ENCODE data around the gene IFNL4. TPM values are rescaled to one million over a fixed set of nuclear protein-coding genes. Genes with fewer than 3 reads are reported as not detected.

Gene IFNL4
- total and polyA plus RNA-seq, 9 of the 15 experiments (the other 6 are each of a cell fraction or from before 2014, with no cell fraction given) = not detected

DNA sequence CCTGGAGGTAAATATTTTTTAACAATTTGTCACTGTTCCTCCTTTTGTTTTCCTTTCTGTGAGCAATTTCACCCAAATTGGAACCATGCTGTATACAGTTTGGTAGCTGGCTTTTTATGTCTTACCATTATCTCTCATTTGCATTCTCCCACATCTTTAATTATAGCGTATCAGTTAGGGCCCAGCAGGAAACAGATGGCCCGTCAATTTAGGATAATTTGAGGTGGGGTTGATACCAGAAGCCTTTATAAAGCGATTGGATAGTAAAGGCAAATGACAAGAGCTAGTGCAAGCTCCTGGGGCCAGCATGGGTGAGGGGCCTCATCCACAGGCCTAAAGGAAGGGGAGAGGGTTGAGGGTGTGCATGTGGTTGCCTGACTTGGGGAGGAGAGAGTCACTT is 3.8 kb upstream of the IFNL4 start (continued):
- TF ChIP-seq, protein P1, sequence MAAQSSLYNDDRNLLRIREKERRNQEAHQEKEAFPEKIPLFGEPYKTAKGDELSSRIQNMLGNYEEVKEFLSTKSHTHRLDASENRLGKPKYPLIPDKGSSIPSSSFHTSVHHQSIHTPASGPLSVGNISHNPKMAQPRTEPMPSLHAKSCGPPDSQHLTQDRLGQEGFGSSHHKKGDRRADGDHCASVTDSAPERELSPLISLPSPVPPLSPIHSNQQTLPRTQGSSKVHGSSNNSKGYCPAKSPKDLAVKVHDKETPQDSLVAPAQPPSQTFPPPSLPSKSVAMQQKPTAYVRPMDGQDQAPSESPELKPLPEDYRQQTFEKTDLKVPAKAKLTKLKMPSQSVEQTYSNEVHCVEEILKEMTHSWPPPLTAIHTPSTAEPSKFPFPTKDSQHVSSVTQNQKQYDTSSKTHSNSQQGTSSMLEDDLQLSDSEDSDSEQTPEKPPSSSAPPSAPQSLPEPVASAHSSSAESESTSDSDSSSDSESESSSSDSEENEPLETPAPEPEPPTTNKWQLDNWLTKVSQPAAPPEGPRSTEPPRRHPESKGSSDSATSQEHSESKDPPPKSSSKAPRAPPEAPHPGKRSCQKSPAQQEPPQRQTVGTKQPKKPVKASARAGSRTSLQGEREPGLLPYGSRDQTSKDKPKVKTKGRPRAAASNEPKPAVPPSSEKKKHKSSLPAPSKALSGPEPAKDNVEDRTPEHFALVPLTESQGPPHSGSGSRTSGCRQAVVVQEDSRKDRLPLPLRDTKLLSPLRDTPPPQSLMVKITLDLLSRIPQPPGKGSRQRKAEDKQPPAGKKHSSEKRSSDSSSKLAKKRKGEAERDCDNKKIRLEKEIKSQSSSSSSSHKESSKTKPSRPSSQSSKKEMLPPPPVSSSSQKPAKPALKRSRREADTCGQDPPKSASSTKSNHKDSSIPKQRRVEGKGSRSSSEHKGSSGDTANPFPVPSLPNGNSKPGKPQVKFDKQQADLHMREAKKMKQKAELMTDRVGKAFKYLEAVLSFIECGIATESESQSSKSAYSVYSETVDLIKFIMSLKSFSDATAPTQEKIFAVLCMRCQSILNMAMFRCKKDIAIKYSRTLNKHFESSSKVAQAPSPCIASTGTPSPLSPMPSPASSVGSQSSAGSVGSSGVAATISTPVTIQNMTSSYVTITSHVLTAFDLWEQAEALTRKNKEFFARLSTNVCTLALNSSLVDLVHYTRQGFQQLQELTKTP (IDR thresholded peaks at IDR 0.05; ENCODE audit: low read depth in 1 of 2, partially characterized antibody in 2 of 2) = no peak
- TF ChIP-seq, protein P2, sequence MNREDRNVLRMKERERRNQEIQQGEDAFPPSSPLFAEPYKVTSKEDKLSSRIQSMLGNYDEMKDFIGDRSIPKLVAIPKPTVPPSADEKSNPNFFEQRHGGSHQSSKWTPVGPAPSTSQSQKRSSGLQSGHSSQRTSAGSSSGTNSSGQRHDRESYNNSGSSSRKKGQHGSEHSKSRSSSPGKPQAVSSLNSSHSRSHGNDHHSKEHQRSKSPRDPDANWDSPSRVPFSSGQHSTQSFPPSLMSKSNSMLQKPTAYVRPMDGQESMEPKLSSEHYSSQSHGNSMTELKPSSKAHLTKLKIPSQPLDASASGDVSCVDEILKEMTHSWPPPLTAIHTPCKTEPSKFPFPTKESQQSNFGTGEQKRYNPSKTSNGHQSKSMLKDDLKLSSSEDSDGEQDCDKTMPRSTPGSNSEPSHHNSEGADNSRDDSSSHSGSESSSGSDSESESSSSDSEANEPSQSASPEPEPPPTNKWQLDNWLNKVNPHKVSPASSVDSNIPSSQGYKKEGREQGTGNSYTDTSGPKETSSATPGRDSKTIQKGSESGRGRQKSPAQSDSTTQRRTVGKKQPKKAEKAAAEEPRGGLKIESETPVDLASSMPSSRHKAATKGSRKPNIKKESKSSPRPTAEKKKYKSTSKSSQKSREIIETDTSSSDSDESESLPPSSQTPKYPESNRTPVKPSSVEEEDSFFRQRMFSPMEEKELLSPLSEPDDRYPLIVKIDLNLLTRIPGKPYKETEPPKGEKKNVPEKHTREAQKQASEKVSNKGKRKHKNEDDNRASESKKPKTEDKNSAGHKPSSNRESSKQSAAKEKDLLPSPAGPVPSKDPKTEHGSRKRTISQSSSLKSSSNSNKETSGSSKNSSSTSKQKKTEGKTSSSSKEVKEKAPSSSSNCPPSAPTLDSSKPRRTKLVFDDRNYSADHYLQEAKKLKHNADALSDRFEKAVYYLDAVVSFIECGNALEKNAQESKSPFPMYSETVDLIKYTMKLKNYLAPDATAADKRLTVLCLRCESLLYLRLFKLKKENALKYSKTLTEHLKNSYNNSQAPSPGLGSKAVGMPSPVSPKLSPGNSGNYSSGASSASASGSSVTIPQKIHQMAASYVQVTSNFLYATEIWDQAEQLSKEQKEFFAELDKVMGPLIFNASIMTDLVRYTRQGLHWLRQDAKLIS (CRISPR knock-in tag; IDR thresholded peaks at IDR 0.05) = no peak
- TF ChIP-seq TAF15 (IDR thresholded peaks at IDR 0.05; ENCODE audit: low read depth, low read length) (no peak), PRMT5 (CRISPR knock-in tag; IDR thresholded peaks at IDR 0.05) (no peak), GTF2F1 (IDR thresholded peaks at IDR 0.05; ENCODE audit: low read depth, low read length) (no peak), TCF3 (CRISPR knock-in tag; IDR thresholded peaks at IDR 0.05) (peak; percentile 66)

All from K562 (cell line).